MM.1S (cell line): ENCODE results near the gene CDK17.

Experiments used
- DNase-seq: peaks from one replicate; pipeline ENCODE4 v3.0.0-alpha.2; 2015
- H2AFZ ChIP-seq: fragments of 300-600 bp; sonication (generic); 2 replicates; pipeline ENCODE4 v1.6.0; 2016; ENCODE audit warnings: antibody characterized with exemption, low read length
- H3F3A ChIP-seq: fragments of 300-600 bp; sonication (generic); 2 replicates; pipeline ENCODE4 v1.6.1; 2016; ENCODE audit warnings: mild to moderate bottlenecking, antibody characterized with exemption, low read length, moderate library complexity, mixed read lengths; ENCODE audit not compliant: insufficient read depth
- H3K27ac ChIP-seq: fragments of 300-600 bp; sonication (generic); 2 replicates; pipeline ENCODE4 v1.5.1; 2016; ENCODE audit warnings: mild to moderate bottlenecking, low read length
- H3K27me3 ChIP-seq: fragments of 300-600 bp; sonication (generic); replicated peaks from 2 replicates; pipeline ENCODE4 v1.6.0; 2016; ENCODE audit warnings: low read length; ENCODE audit not compliant: insufficient read depth
- H3K36me3 ChIP-seq: fragments of 300-600 bp; sonication (generic); replicated peaks from 2 replicates; pipeline ENCODE4 v1.6.1; 2016; ENCODE audit warnings: mild to moderate bottlenecking, low read length, mixed read lengths; ENCODE audit not compliant: insufficient read depth
- H3K4me1 ChIP-seq: fragments of 300-600 bp; sonication (generic); 2 replicates; pipeline ENCODE4 v1.6.1; 2016; ENCODE audit warnings: low read length, mixed read lengths
- H3K4me2 ChIP-seq: fragments of 300-600 bp; sonication (generic); 2 replicates; pipeline ENCODE4 v1.6.0; 2016; ENCODE audit warnings: low read depth, low read length
- H3K4me3 ChIP-seq: fragments of 300-600 bp; sonication (generic); 2 replicates; pipeline ENCODE4 v1.5.1; 2016; ENCODE audit warnings: low read length, mixed read lengths
- H3K79me2 ChIP-seq: fragments of 300-600 bp; sonication (generic); 2 replicates; pipeline ENCODE4 v1.6.1; 2016; ENCODE audit warnings: mixed run types, low read length, mixed read lengths
- H3K9ac ChIP-seq: fragments of 300-600 bp; sonication (generic); 2 replicates; pipeline ENCODE4 v1.6.1; 2016; ENCODE audit warnings: low read length, mixed read lengths
- H3K9me2 ChIP-seq: fragments of 300-600 bp; sonication (generic); replicated peaks from 2 replicates; pipeline ENCODE4 v1.6.1; 2016; ENCODE audit warnings: mild to moderate bottlenecking, low read length, mixed read lengths; ENCODE audit not compliant: insufficient read depth
- H3K9me3 ChIP-seq: fragments of 300-600 bp; sonication (generic); replicated peaks from 2 replicates; pipeline ENCODE4 v1.6.1; 2016; ENCODE audit warnings: mild to moderate bottlenecking, low read length, mixed read lengths; ENCODE audit not compliant: insufficient read depth
- H4K20me1 ChIP-seq: fragments of 300-600 bp; sonication (generic); 2 replicates; pipeline ENCODE4 v1.6.1; 2016; ENCODE audit warnings: mild to moderate bottlenecking, low read length, moderate library complexity, mixed read lengths; ENCODE audit not compliant: insufficient read depth
- EZH2 ChIP-seq: fragments of 300-600 bp; sonication (generic); optimal IDR thresholded peaks from 2 replicates; pipeline ENCODE3; 2017; ENCODE audit warnings: low read depth, mild to moderate bottlenecking, antibody characterized with exemption, low read length, mixed read lengths
- EZH2phosphoT487 ChIP-seq: fragments of 300-600 bp; sonication (generic); IDR thresholded peaks from 2 replicates; pipeline ENCODE4 v1.6.1; 2018; ENCODE audit warnings: antibody characterized with exemption, low read length
- TF ChIP-seq, protein P1 (sequence below): fragments of 300-600 bp; sonication (generic); IDR thresholded peaks from 2 replicates; pipeline ENCODE4 v1.5.1; 2016; ENCODE audit warnings: antibody characterized with exemption, low read length, mixed read lengths

Gene CDK17

DNA sequence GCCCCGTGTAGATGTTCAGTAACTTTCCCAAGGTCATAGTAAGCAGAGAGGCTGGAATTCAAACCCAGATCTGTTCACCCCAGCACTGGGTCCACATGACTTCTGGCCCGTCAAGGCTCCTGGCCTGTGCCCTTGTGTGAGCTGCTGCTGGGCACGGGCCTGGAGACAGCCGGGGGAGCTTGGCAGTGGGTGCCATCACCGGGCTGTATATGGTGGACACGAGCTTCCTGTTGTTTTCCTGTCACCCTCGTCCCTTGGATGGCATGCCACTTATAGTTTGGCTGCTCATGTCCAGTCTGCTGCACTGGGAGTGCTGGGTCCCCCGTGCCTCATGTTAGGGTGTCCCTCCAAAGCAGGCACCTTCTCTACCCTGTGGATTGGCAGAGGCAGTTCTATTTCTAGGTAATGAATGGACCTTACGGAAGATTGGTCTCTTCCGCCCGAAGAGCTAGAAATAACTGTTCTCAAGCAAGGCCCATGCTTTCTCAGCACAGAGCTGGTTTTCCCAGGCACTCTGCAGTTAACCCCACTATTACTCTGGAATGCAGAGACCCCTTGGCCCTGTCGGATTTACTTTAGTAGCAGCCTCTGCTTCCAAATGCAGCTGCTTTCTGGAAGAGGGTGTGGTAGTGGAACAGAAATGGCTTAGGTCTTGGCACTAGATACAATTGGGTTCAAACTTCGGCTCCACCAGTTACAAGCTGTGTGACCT lies 161.7 kb downstream of the CDK17 start:
- no peak overlapping the region for H3K4me2 ChIP-seq
- DNase-seq, result no peak
- no peak overlapping the region for H3K4me3 ChIP-seq
- no peaks in the 10 kb centered on the region for H3K9me2 ChIP-seq
- no peak overlapping the region for H3K9ac ChIP-seq
- H4K20me1 ChIP-seq, result peaks cover 21% of the 10 kb centered on the region
- TF ChIP-seq EZH2 (no peak), EZH2phosphoT487 (no peak)
- TF ChIP-seq, protein P1, sequence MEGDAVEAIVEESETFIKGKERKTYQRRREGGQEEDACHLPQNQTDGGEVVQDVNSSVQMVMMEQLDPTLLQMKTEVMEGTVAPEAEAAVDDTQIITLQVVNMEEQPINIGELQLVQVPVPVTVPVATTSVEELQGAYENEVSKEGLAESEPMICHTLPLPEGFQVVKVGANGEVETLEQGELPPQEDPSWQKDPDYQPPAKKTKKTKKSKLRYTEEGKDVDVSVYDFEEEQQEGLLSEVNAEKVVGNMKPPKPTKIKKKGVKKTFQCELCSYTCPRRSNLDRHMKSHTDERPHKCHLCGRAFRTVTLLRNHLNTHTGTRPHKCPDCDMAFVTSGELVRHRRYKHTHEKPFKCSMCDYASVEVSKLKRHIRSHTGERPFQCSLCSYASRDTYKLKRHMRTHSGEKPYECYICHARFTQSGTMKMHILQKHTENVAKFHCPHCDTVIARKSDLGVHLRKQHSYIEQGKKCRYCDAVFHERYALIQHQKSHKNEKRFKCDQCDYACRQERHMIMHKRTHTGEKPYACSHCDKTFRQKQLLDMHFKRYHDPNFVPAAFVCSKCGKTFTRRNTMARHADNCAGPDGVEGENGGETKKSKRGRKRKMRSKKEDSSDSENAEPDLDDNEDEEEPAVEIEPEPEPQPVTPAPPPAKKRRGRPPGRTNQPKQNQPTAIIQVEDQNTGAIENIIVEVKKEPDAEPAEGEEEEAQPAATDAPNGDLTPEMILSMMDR, result no peak
- H3K27ac ChIP-seq, result no peak overlapping the region
- H3F3A ChIP-seq, result no peaks in the 10 kb centered on the region
- peaks cover 98% of the 10 kb centered on the region for H3K79me2 ChIP-seq
- H3K27me3 ChIP-seq, result no peaks in the 10 kb centered on the region
- no peaks in the 10 kb centered on the region for H3K36me3 ChIP-seq
- no peaks in the 10 kb centered on the region for H3K4me1 ChIP-seq
- no peaks in the 10 kb centered on the region for H3K9me3 ChIP-seq
- H2AFZ ChIP-seq, result no peak overlapping the region

DNA sequence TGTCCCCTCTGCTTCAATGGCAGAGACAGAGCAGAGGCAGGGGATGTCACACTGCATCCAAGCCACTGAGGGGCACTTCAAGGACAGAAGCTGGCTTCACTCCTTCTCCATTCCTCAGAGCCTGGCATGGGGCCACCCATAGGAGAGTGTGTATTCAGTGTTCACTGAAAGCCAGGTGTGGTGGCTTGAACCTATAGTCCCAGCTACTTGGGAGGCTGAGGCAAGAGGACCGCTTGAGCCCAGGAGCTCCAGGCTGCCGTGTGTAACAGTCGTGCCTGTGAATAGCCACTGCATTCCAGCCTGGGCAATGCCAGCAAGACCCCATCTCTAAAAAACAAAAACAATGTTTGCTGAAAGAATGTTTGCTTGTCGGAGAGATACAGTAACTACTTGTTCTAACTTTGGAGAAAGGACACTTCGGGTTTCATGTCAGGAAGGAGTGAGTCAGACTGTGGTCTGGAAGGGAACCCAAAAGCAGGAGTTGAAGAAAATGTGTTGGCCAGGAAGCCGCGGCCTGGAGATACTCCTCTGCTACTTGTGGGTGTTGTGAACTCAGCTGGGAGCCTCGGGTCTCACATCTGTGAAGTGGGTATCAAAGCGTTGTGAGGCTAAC lies 162.7 kb downstream of the CDK17 start:
- TF ChIP-seq EZH2phosphoT487 (no peak), EZH2 (no peak)
- TF ChIP-seq, protein P1, result no peak
- no peak for DNase-seq
- Histone ChIP-seq H3K9me3 (no peaks in the 10 kb centered on the region), H4K20me1 (peaks cover 21% of the 10 kb centered on the region), H3K27ac (no peak overlapping the region), H3K27me3 (no peaks in the 10 kb centered on the region), H3K4me3 (no peak overlapping the region), H3F3A (no peaks in the 10 kb centered on the region), H3K4me2 (no peak overlapping the region), H3K9ac (no peak overlapping the region), H3K79me2 (peaks cover 98% of the 10 kb centered on the region), H2AFZ (no peak overlapping the region), H3K36me3 (no peaks in the 10 kb centered on the region), H3K9me2 (no peaks in the 10 kb centered on the region), H3K4me1 (no peaks in the 10 kb centered on the region)

DNA sequence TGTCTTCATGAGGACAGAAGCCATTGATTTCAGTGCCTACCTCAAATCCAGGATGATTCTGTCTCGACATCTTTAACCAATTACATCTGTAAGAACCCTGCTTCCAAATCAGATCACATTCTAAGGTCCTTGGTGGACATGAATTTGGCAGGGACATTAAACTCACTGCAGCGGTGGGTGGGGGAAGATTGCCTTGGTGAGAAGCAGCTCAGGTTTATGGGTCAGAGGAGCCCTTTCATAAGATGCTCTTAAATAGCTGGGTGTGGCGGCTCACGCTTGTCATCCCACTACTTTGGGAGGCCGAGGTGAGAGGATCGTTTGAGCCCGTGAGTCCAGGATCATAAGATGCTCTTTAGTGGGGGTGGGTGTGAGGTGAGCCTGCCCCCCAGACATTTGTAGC lies 163.2 kb downstream of the CDK17 start:
- Histone ChIP-seq H3K36me3 (no peaks in the 10 kb centered on the region), H3K9ac (no peak overlapping the region), H3K27ac (no peak overlapping the region), H3K4me1 (no peaks in the 10 kb centered on the region), H3K4me3 (no peak overlapping the region), H3K9me2 (no peaks in the 10 kb centered on the region), H3K9me3 (no peaks in the 10 kb centered on the region), H3K79me2 (peaks cover 97% of the 10 kb centered on the region), H2AFZ (no peak overlapping the region), H3K27me3 (no peaks in the 10 kb centered on the region), H3F3A (no peaks in the 10 kb centered on the region), H4K20me1 (peaks cover 21% of the 10 kb centered on the region), H3K4me2 (no peak overlapping the region)
- DNase-seq, result no peak
- TF ChIP-seq, protein P1, result no peak
- TF ChIP-seq EZH2 (no peak), EZH2phosphoT487 (no peak)
